Keratinocyte (primary cell): Measurements from ENCODE around the gene COL6A2. TPM values are rescaled to one million over a fixed set of nuclear protein-coding genes. Genes with fewer than 3 reads are reported as not detected.

Experiments
- DNase-seq: peaks from one replicate; pipeline ENCODE4 v3.0.0-alpha.2; 2011; ENCODE audit warnings: low read depth, missing footprints, low spot score
- FAIRE-seq: peaks from 2 replicates; lab custom pipeline; 2011; peaks lifted over from hg19 to GRCh38; lab: Jason Lieb, UNC
- H2AFZ ChIP-seq: 2 replicates; pipeline ENCODE4 v1.6.0; 2012; ENCODE audit warnings: low read length, control low read depth, inconsistent platforms; ENCODE audit not compliant: control insufficient read depth
- H3K27ac ChIP-seq: 2 replicates; pipeline ENCODE4 v1.5.1; 2011; ENCODE audit warnings: low read length; ENCODE audit not compliant: control insufficient read depth, insufficient read depth
- H3K27me3 ChIP-seq: 3 replicates; pipeline ENCODE4 v1.6.0; 2011; ENCODE audit warnings: low read length; ENCODE audit not compliant: control insufficient read depth, insufficient read depth; ENCODE audit errors: extremely low read depth
- H3K36me3 ChIP-seq, 2 experiments: 2 replicates in 1 of 2; 3 replicates in 1 of 2; pipeline ENCODE4 v1.5.1; 2011; ENCODE audit warnings: low read length in 2 of 2, mild to moderate bottlenecking in 1 of 2; ENCODE audit not compliant: control insufficient read depth in 2 of 2, insufficient read depth in 2 of 2; ENCODE audit errors: extremely low read depth in 1 of 2
- H3K4me1 ChIP-seq: 3 replicates; pipeline ENCODE4 v1.5.1; 2011; ENCODE audit warnings: low read length; ENCODE audit not compliant: control insufficient read depth, insufficient read depth; ENCODE audit errors: extremely low read depth
- H3K4me2 ChIP-seq: 3 replicates; pipeline ENCODE4 v1.6.0; 2011; ENCODE audit warnings: low read depth, low read length; ENCODE audit not compliant: control insufficient read depth, insufficient read depth; ENCODE audit errors: extremely low read depth
- H3K4me3 ChIP-seq, 3 experiments: fragments of 200-600 bp in 1 of 3; sonication (generic) in 1 of 3; 2 replicates in 2 of 3; 3 replicates in 1 of 3; pipeline ENCODE4 v1.5.1; 2011 to 2016; ENCODE audit warnings: low read length in 3 of 3, mild to moderate bottlenecking in 3 of 3, control low read depth in 2 of 3, inconsistent platforms in 1 of 3, low read depth in 1 of 3, mixed read lengths in 1 of 3, mixed run types in 1 of 3, moderate library complexity in 1 of 3; ENCODE audit not compliant: control insufficient read depth in 2 of 3, insufficient read depth in 2 of 3; ENCODE audit errors: extremely low read depth in 1 of 3
- H3K79me2 ChIP-seq: 2 replicates; pipeline ENCODE4 v1.6.0; 2012; ENCODE audit warnings: low read length; ENCODE audit not compliant: control insufficient read depth, insufficient read depth
- H3K9ac ChIP-seq: 3 replicates; pipeline ENCODE4 v1.6.0; 2011; ENCODE audit warnings: low read length; ENCODE audit not compliant: control insufficient read depth, insufficient read depth; ENCODE audit errors: extremely low read depth
- H3K9me1 ChIP-seq: 3 replicates; pipeline ENCODE4 v1.6.0; 2011; ENCODE audit warnings: low read length; ENCODE audit not compliant: control insufficient read depth, insufficient read depth; ENCODE audit errors: extremely low read depth
- H3K9me3 ChIP-seq: 2 replicates; pipeline ENCODE4 v1.5.1; 2012; ENCODE audit warnings: low read depth, low read length; ENCODE audit not compliant: control insufficient read depth
- H4K20me1 ChIP-seq: 3 replicates; pipeline ENCODE4 v1.6.0; 2011; ENCODE audit warnings: low read length; ENCODE audit not compliant: control insufficient read depth, insufficient read depth; ENCODE audit errors: extremely low read depth
- EZH2 ChIP-seq: IDR thresholded peaks from one replicate; pipeline ENCODE4 v1.6.1; 2012; ENCODE audit warnings: inconsistent platforms, mild to moderate bottlenecking, low read length, moderate library complexity
- dilution Hi-C: fragments of 300-500 bp; cut with MboI; formaldehyde crosslinking; loops from one replicate; pipeline ENCODE4 v1.7.0; 2020; ENCODE audit warnings: low sequenced_read_pairs; ENCODE audit not compliant: extremely low pct_ligation_motif_present
- polyA plus RNA-seq, 5 experiments: library from polyadenylated mRNA; depleted of rRNA in 3 of 5; stranded (reverse) in 3 of 5; stranded (forward) in 1 of 5; unstranded in 1 of 5; fragments of >200 nt; gene quantifications; 1 replicate in 1 of 5; 2 replicates in 3 of 5; 3 replicates in 1 of 5; pipeline versions ENCODE4 v1.2.1 to v1.2.3, GENCODE V29; 2011 to 2012; ENCODE audit warnings: missing spikeins in 2 of 5, low read depth in 1 of 5, low replicate concordance in 1 of 5
- TF ChIP-seq, protein P1 (sequence below), 3 experiments: IDR thresholded peaks in 1 of 3; conservative IDR thresholded peaks in 1 of 3; optimal IDR thresholded peaks in 1 of 3; 2 replicates in 2 of 3; 3 replicates in 1 of 3; pipeline versions ENCODE3 to v1.5.1; 2011; ENCODE audit warnings: low read length in 3 of 3, mild to moderate bottlenecking in 3 of 3, moderate library complexity in 2 of 3, control low read depth in 1 of 3, inconsistent platforms in 1 of 3; ENCODE audit not compliant: insufficient read depth in 2 of 3; ENCODE audit errors: extremely low read depth in 1 of 3

The COL6A2 gene
- polyA plus RNA-seq, 1 donor (not counting 4 experiments of a cell fraction or from before 2014, with no cell fraction given) = 0.03 TPM

DNA sequence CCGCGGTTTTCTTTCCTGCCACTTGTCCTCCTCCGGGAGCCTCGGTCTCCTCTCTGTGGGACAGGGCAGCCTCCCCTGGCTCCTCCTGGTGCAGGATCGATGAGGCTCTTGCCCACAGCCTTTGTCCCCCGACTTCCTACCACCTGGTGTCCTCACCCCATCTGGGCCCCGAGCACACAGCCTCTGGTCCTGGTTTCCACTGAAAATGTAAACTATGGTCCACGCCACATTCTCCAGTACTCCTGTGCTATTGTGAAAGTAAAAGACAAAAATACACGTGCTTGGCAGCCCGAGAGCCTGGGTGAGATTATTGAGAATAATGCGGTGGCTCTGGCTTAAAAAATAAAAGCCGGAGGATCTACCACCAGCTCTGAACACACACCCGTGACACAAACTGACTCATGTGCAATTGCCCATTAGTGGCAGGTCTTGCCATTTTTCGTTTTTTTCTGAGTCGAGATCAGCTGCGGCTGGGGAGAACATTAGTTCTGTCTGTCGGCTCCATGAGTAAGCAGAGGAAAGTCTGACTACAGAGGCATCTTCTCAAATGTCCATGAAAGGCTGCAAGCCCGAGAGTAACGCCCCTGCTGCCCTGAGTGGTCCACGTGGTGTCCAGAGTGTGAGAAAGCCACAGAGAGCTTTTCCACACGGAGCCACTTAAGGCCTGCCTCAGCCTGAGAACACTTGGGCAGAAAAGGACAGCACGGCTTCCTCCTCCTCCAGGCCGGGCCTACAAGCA lies 5.7 kb upstream of the COL6A2 start:
- FAIRE-seq = no peak
- dilution Hi-C loops = no loop called here
- Histone ChIP-seq H3K9me1 (no peaks in the 10 kb centered on the region), H3K79me2 (no peaks in the 10 kb centered on the region), H4K20me1 (no peaks in the 10 kb centered on the region), H3K27ac (no peak overlapping the region), H3K9me3 (peaks cover 4% of the 10 kb centered on the region), H2AFZ (no peak overlapping the region), H3K36me3 (no peaks in the 10 kb centered on the region), H3K4me1 (no peaks in the 10 kb centered on the region), H3K27me3 (peaks cover 19% of the 10 kb centered on the region), H3K4me3 (no peak overlapping the region), H3K9ac (no peak overlapping the region), H3K4me2 (no peak overlapping the region)
- DNase-seq = no peak
- no peak for TF ChIP-seq EZH2
- TF ChIP-seq, protein P1, sequence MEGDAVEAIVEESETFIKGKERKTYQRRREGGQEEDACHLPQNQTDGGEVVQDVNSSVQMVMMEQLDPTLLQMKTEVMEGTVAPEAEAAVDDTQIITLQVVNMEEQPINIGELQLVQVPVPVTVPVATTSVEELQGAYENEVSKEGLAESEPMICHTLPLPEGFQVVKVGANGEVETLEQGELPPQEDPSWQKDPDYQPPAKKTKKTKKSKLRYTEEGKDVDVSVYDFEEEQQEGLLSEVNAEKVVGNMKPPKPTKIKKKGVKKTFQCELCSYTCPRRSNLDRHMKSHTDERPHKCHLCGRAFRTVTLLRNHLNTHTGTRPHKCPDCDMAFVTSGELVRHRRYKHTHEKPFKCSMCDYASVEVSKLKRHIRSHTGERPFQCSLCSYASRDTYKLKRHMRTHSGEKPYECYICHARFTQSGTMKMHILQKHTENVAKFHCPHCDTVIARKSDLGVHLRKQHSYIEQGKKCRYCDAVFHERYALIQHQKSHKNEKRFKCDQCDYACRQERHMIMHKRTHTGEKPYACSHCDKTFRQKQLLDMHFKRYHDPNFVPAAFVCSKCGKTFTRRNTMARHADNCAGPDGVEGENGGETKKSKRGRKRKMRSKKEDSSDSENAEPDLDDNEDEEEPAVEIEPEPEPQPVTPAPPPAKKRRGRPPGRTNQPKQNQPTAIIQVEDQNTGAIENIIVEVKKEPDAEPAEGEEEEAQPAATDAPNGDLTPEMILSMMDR (optimal IDR thresholded peaks at IDR 0.05 in 1 of 3, IDR thresholded peaks at IDR 0.05 in 1 of 3, conservative IDR thresholded peaks at IDR 0.05 in 1 of 3; ENCODE audit: extremely low read depth in 1 of 3, insufficient read depth in 2 of 3, low read length in 3 of 3) = no peak

DNA sequence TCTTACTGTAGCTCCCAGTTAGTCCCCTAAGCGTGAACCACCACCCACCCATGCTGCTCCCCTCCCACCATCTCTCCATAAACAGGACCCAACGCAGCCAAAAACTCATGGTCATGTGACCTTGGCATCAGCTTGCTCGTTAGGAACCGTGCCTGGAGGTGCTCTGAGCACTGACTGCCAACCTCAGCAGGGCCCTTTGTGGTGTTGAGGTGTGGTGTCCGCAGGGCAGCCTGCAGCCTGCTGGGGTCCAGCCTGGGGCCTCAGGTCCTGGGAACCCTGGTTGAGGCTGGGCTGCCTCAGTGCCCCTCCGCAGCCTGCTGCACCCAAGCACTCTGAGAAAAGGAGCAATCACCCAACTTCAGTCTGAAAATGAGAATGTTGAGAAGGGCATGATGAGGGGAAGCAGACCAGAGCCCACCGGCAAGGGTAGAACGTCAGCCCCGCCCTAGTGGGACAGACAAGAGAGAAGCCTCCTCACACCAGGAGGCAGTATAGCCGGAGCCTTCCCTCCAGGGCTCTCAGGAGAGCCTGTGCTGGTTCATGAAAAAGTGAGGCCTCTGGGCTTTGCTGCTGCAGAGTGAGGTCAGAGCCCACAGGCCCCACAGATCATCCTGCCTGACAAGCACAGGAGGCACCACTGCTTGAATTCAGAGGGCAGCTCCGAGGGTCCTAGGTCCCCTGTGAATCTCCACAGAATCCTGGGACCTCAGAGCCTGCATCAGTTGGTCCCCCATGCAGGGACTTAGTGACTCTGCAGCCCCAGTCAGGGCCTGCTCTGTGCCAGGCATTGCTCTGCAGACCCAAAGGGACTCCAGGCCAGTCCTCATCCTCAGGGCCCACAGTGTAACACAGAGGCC lies 4.9 kb upstream of the COL6A2 start:
- H3K27me3 ChIP-seq = peaks cover 24% of the 10 kb centered on the region
- peaks cover 4% of the 10 kb centered on the region for H3K9me3 ChIP-seq
- H3K9ac ChIP-seq = no peak overlapping the region
- H3K79me2 ChIP-seq = no peaks in the 10 kb centered on the region
- no peak overlapping the region for H2AFZ ChIP-seq
- no peaks in the 10 kb centered on the region for H3K4me1 ChIP-seq
- H3K4me2 ChIP-seq = no peak overlapping the region
- no peak for TF ChIP-seq EZH2
- TF ChIP-seq, protein P1 (optimal IDR thresholded peaks at IDR 0.05 in 1 of 3, IDR thresholded peaks at IDR 0.05 in 1 of 3, conservative IDR thresholded peaks at IDR 0.05 in 1 of 3; ENCODE audit: extremely low read depth in 1 of 3, insufficient read depth in 2 of 3, low read length in 3 of 3) = no peak
- DNase-seq (no peak), FAIRE-seq (no peak)
- no peak overlapping the region for H3K27ac ChIP-seq
- no peak overlapping the region for H3K4me3 ChIP-seq
- H3K36me3 ChIP-seq = no peaks in the 10 kb centered on the region
- H3K9me1 ChIP-seq = no peaks in the 10 kb centered on the region
- dilution Hi-C loops = no loop called here
- no peaks in the 10 kb centered on the region for H4K20me1 ChIP-seq
